WTC11 (cell line): ENCODE data around the gene TEAD1. TPM values are rescaled to one million over a fixed set of nuclear protein-coding genes. Genes with fewer than 3 reads are reported as not detected.

Experiments
- ATAC-seq: fragments of 200-7000 bp; cut with Tn5 transposase; 2 replicates; pipeline ENCODE4 v1.10.0; 2021; ENCODE audit warnings: mild to moderate bottlenecking, moderate library complexity
- CTCF ChIA-PET: fragments of 300-600 bp; sonication (Branson Sonifier 250); formaldehyde crosslinking; loops from one replicate; lab custom pipeline; 2021; ENCODE audit warnings: antibody characterized with exemption; lab: Charles Lee
- POLR2A ChIA-PET: fragments of 350-600 bp; sonication (Branson Sonifier 250); formaldehyde crosslinking; loops from one replicate; lab custom pipeline; 2021; ENCODE audit warnings: antibody characterized with exemption; lab: Charles Lee
- DNase-seq: peaks from one replicate; pipeline ENCODE4 v3.0.0; 2021; ENCODE audit warnings: low spot score
- H3K27ac Mint-ChIP-seq: 2 replicates; pipeline ENCODE4 v1.8.0; 2021; ENCODE audit warnings: mixed read lengths
- H3K27me3 Mint-ChIP-seq: 2 replicates; pipeline ENCODE4 v1.8.0; 2021; ENCODE audit warnings: low read depth, mild to moderate bottlenecking, moderate library complexity, mixed read lengths
- H3K36me3 Mint-ChIP-seq: 2 replicates; pipeline ENCODE4 v1.8.0; 2021; ENCODE audit warnings: mixed read lengths
- H3K4me1 Mint-ChIP-seq: 2 replicates; pipeline ENCODE4 v1.8.0; 2022; ENCODE audit warnings: mixed read lengths
- H3K4me3 Mint-ChIP-seq: 2 replicates; pipeline ENCODE4 v1.8.0; 2021; ENCODE audit warnings: mild to moderate bottlenecking, moderate library complexity, mixed read lengths
- H3K9me3 Mint-ChIP-seq: 2 replicates; pipeline ENCODE4 v1.8.0; 2021; ENCODE audit warnings: mixed read lengths
- AFF4 ChIP-seq: sonication (generic); formaldehyde crosslinking; IDR thresholded peaks from 2 replicates; pipeline ENCODE4 v1.8.1; 2023; ENCODE audit warnings: mild to moderate bottlenecking, missing genetic modification reagents, borderline replicate concordance
- AR ChIP-seq: fragments of 250-450 bp; sonication (Bioruptor Pico); IDR thresholded peaks from 2 replicates; pipeline ENCODE4 v1.9.0; 2021; ENCODE audit warnings: mild to moderate bottlenecking
- ELF4 ChIP-seq: sonication (generic); formaldehyde crosslinking; IDR thresholded peaks from 2 replicates; pipeline ENCODE4 v1.8.1; 2022; ENCODE audit warnings: low read depth, mild to moderate bottlenecking, moderate library complexity, missing genetic modification reagents
- JUN ChIP-seq: sonication (generic); formaldehyde crosslinking; IDR thresholded peaks from 2 replicates; pipeline ENCODE4 v1.8.0; 2023; ENCODE audit warnings: mild to moderate bottlenecking, missing genetic modification reagents
- PRDM15 ChIP-seq: sonication (generic); formaldehyde crosslinking; IDR thresholded peaks from 2 replicates; pipeline ENCODE4 v1.8.0; 2022; ENCODE audit warnings: missing genetic modification reagents
- SOX15 ChIP-seq: fragments of 250-450 bp; sonication (Bioruptor Pico); IDR thresholded peaks from 2 replicates; pipeline ENCODE4 v1.9.0; 2021; ENCODE audit warnings: mild to moderate bottlenecking
- TP53 ChIP-seq: sonication (generic); formaldehyde crosslinking; IDR thresholded peaks from 2 replicates; pipeline ENCODE4 v1.8.1; 2023; ENCODE audit warnings: mild to moderate bottlenecking, missing genetic modification reagents
- USF2 ChIP-seq: sonication (generic); formaldehyde crosslinking; IDR thresholded peaks from 2 replicates; pipeline ENCODE4 v1.8.1; 2023; ENCODE audit warnings: mild to moderate bottlenecking, missing genetic modification reagents, moderate library complexity
- ZBTB43 ChIP-seq: sonication (generic); formaldehyde crosslinking; IDR thresholded peaks from 2 replicates; pipeline ENCODE4 v1.8.1; 2023; ENCODE audit warnings: mild to moderate bottlenecking, missing genetic modification reagents
- ZNF121 ChIP-seq: sonication (generic); formaldehyde crosslinking; IDR thresholded peaks from 2 replicates; pipeline ENCODE4 v1.8.0; 2023; ENCODE audit warnings: missing genetic modification reagents
- ZNF263 ChIP-seq: sonication (generic); formaldehyde crosslinking; IDR thresholded peaks from 2 replicates; pipeline ENCODE4 v1.8.1; 2022; ENCODE audit warnings: low read depth, mild to moderate bottlenecking, moderate library complexity, missing genetic modification reagents
- ZNF423 ChIP-seq: fragments of 250-450 bp; sonication (Bioruptor Pico); IDR thresholded peaks from 2 replicates; pipeline ENCODE4 v2.1.2; 2022; ENCODE audit warnings: mild to moderate bottlenecking, moderate library complexity
- ZNF512 ChIP-seq: sonication (generic); formaldehyde crosslinking; IDR thresholded peaks from 2 replicates; pipeline ENCODE4 v1.8.1; 2022; ENCODE audit warnings: missing genetic modification reagents, borderline replicate concordance
- total RNA-seq: library from RNA; stranded (reverse); gene quantifications from 3 replicates; pipeline ENCODE4 v1.2.3, GENCODE V29; 2021

TEAD1 gene
- total RNA-seq, 1 experiment from 2014 or later = 79.9 TPM

GRCh38 chr11:12762696-12763324 lies 88.6 kb downstream of the TEAD1 start (continued):
- TF ChIP-seq AFF4 (CRISPR knock-in tag) = no peak
- TF ChIP-seq ZNF121 (CRISPR knock-in tag) = no peak

- DNase-seq (no peak), ATAC-seq (no peak)
- Mint-ChIP-seq H3K27ac (no peak overlapping the region), H3K9me3 (no peaks in the 10 kb centered on the region), H3K27me3 (no peaks in the 10 kb centered on the region), H3K36me3 (peaks cover 28% of the 10 kb centered on the region), H3K4me3 (no peak overlapping the region), H3K4me1 (peaks cover 54% of the 10 kb centered on the region)
- ChIA-PET POLR2A (no interaction called here), CTCF (interaction anchor here (1.0 to 1.2 kb wide), 2 partner anchors 64 to 124 kb away, joined by 3 read pairs; no protein-coding TSS in a partner anchor)
- TF ChIP-seq ZNF121 (CRISPR knock-in tag) (no peak), SOX15 (CRISPR knock-in tag) (no peak), JUN (CRISPR knock-in tag) (no peak), AFF4 (CRISPR knock-in tag) (no peak), AR (no peak), ELF4 (no peak), TP53 (CRISPR knock-in tag) (no peak), USF2 (CRISPR knock-in tag) (no peak), ZBTB43 (CRISPR knock-in tag) (no peak), ZNF512 (no peak), PRDM15 (CRISPR knock-in tag) (no peak), ZNF263 (CRISPR knock-in tag) (no peak), ZNF423 (CRISPR knock-in tag) (no peak)
Observed at GRCh38 chr11:12764187-12764914, 90.1 kb downstream of the TEAD1 start.
